ENCODE results near the gene FOXA1. TPM values are rescaled to one million over a fixed set of nuclear protein-coding genes. Genes with fewer than 3 reads are reported as not detected.

FOXA1 gene
- total and polyA plus RNA-seq, 2 donors (not counting 1 experiment from before 2014, with no cell fraction given): not detected

DNA sequence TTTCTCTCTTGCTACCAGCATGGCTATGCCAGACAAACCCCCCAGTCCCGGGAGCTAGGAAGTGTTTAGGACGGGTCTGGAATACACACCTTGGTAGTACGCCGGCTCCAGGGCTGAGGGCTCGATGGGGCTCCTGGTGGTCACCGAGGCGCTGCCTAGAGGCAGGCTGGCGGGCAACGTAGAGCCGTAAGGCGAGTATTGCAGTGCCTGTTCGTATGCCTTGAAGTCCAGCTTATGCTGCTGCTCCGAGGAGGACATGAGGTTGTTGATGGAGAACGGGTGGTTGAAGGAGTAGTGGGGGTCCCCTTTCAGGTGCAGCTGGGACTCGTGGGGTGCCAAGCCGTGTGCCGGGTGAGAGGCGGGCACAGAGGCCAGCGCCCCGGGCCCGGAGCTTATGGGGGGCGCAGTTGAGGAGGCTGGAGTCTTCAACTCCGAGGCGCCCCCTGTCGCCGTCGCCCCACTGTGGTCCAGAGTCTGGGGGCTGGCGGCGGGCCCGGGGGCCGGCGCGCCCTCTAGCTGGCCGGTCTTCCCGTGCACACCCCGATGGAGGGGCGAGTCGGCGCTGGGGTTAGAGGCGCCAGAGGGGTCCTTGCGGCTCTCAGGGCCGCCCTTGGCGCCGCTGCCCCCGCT lies 3.6 kb downstream of the FOXA1 start:
- intact Hi-C loops (cut with micrococcal nuclease): no loop called here
- peaks cover 1 to 37% (median 2%) of the 10 kb centered on the region in 3 donors for H3K9me3 ChIP-seq (ENCODE audit: control extremely low read depth in 1 of 3, control insufficient read depth in 2 of 3, insufficient read depth in 1 of 3, low read length in 2 of 3)
- peaks cover 9 to 10% of the 10 kb centered on the region in 2 donors for H3K4me1 ChIP-seq (ENCODE audit: control insufficient read depth in 2 of 2, insufficient read depth in 2 of 2, low read length in 2 of 2)
- H3K4me3 ChIP-seq (ENCODE audit: control extremely low read depth in 1 of 5, extremely low read depth in 1 of 5, insufficient read depth in 1 of 5, low read depth in 2 of 5, low read length in 4 of 5): no peak overlapping the region
- H2AFZ ChIP-seq (ENCODE audit: insufficient read depth, low read depth, low read length, poor library complexity, severe bottlenecking): no peak overlapping the region
- DNase-seq: no peak
- POLR2A ChIA-PET: no interaction called here
- TF ChIP-seq, protein P1, sequence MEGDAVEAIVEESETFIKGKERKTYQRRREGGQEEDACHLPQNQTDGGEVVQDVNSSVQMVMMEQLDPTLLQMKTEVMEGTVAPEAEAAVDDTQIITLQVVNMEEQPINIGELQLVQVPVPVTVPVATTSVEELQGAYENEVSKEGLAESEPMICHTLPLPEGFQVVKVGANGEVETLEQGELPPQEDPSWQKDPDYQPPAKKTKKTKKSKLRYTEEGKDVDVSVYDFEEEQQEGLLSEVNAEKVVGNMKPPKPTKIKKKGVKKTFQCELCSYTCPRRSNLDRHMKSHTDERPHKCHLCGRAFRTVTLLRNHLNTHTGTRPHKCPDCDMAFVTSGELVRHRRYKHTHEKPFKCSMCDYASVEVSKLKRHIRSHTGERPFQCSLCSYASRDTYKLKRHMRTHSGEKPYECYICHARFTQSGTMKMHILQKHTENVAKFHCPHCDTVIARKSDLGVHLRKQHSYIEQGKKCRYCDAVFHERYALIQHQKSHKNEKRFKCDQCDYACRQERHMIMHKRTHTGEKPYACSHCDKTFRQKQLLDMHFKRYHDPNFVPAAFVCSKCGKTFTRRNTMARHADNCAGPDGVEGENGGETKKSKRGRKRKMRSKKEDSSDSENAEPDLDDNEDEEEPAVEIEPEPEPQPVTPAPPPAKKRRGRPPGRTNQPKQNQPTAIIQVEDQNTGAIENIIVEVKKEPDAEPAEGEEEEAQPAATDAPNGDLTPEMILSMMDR (IDR thresholded peaks at IDR 0.05): no peak
- TF ChIP-seq EZH2 (IDR thresholded peaks at IDR 0.05; ENCODE audit: borderline replicate concordance, insufficient read depth, low read depth, low read length, poor library complexity, severe bottlenecking): no peak
- Mint-ChIP-seq H3K27ac (no peak overlapping the region), H3K27me3 (peaks cover 67% of the 10 kb centered on the region), H3K4me1 (peaks cover 9% of the 10 kb centered on the region), H3K4me3 (no peak overlapping the region), H3K9me3 (ENCODE audit: insufficient read depth) (peaks cover 2% of the 10 kb centered on the region)
- H3K9ac ChIP-seq (ENCODE audit: low read length): no peak overlapping the region
- no peak for ATAC-seq (ENCODE audit: low read depth)
- WGBS (ENCODE audit: insufficient coverage): 16% methylated on average over 45 of the region's 45 CpGs
- H4K20me1 ChIP-seq (ENCODE audit: control insufficient read depth, insufficient read depth, low read length, poor library complexity, severe bottlenecking): no peaks in the 10 kb centered on the region
- CTCF ChIA-PET: no interaction called here
- H3K4me2 ChIP-seq (replicated peaks; ENCODE audit: low read depth, low read length, poor library complexity, severe bottlenecking): no peak overlapping the region
- no peaks in the 10 kb centered on the region for H3K79me2 ChIP-seq (ENCODE audit: control insufficient read depth, insufficient read depth, low read length)
- no peak overlapping the region for H3K27ac ChIP-seq (ENCODE audit: low read length in 2 of 2)
- peaks cover 0 to 60% (median 42%) of the 10 kb centered on the region in 4 experiments for H3K27me3 ChIP-seq (replicated peaks in 1 of 4; ENCODE audit: control extremely low read depth in 1 of 4, control insufficient read depth in 3 of 4, insufficient read depth in 4 of 4, low read length in 3 of 4)
- no peaks in the 10 kb centered on the region for H3K36me3 ChIP-seq (replicated peaks in 1 of 2; ENCODE audit: control extremely low read depth in 1 of 2, control insufficient read depth in 1 of 2, extremely low read depth in 1 of 2, insufficient read depth in 2 of 2, low read length in 1 of 2)

DNA sequence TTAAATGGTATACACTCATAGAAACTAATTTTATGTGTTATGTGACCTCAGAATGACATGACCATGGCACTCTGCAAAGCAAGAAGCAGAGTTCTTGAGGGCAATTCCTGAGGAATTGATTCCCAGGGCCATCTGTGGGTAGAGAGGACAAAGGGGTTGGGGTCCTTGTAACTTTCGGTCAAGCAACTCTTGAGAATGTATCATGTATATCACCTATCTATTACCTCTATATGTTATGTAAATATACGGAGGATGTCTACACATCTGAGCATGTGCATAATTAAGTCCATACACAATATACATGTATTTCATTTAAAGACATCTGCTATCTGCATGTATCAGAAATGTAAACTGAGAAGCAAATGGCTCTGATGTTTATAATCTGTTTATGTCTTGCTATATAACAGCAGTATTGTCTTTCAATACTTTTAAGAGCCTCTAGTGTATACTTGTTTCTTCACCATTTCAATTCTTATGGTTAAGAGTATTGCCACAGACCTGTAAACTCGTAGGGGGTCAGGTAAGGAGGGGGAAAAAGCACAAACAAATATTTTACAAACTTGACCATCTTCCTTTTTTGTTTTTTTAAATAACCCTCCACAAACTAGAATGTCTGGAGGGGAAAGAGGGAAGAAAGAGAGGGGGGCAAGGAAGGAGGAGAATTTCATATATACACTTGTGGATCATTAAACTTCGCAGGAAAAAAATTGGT lies 4.5 kb downstream of the FOXA1 start:
- Histone ChIP-seq H3K9me3 (ENCODE audit: control extremely low read depth in 1 of 3, control insufficient read depth in 2 of 3, insufficient read depth in 1 of 3, low read length in 2 of 3) (peaks cover 1 to 29% (median 2%) of the 10 kb centered on the region in 3 donors), H3K27me3 (replicated peaks in 1 of 4; ENCODE audit: control extremely low read depth in 1 of 4, control insufficient read depth in 3 of 4, insufficient read depth in 4 of 4, low read length in 3 of 4) (peaks cover 0 to 58% (median 42%) of the 10 kb centered on the region in 4 experiments), H3K4me2 (replicated peaks; ENCODE audit: low read depth, low read length, poor library complexity, severe bottlenecking) (no peak overlapping the region), H3K79me2 (ENCODE audit: control insufficient read depth, insufficient read depth, low read length) (no peaks in the 10 kb centered on the region), H3K9ac (ENCODE audit: low read length) (no peak overlapping the region), H3K27ac (ENCODE audit: low read length in 2 of 2) (no peak overlapping the region), H4K20me1 (ENCODE audit: control insufficient read depth, insufficient read depth, low read length, poor library complexity, severe bottlenecking) (no peaks in the 10 kb centered on the region), H3K4me1 (ENCODE audit: control insufficient read depth in 2 of 2, insufficient read depth in 2 of 2, low read length in 2 of 2) (peaks cover 1 to 3% of the 10 kb centered on the region in 2 donors), H3K36me3 (replicated peaks in 1 of 2; ENCODE audit: control extremely low read depth in 1 of 2, control insufficient read depth in 1 of 2, extremely low read depth in 1 of 2, insufficient read depth in 2 of 2, low read length in 1 of 2) (no peaks in the 10 kb centered on the region), H3K4me3 (ENCODE audit: control extremely low read depth in 1 of 5, extremely low read depth in 1 of 5, insufficient read depth in 1 of 5, low read depth in 2 of 5, low read length in 4 of 5) (no peak overlapping the region), H2AFZ (ENCODE audit: insufficient read depth, low read depth, low read length, poor library complexity, severe bottlenecking) (no peak overlapping the region)
- ChIA-PET CTCF (no interaction called here), POLR2A (no interaction called here)
- Mint-ChIP-seq H3K9me3 (ENCODE audit: insufficient read depth) (peaks cover 2% of the 10 kb centered on the region), H3K27me3 (peaks cover 67% of the 10 kb centered on the region), H3K4me3 (no peak overlapping the region), H3K27ac (no peak overlapping the region), H3K4me1 (peaks cover 4% of the 10 kb centered on the region)
- intact Hi-C loops (cut with micrococcal nuclease): no loop called here
- WGBS (ENCODE audit: insufficient coverage): no CpG with 5 or more reads among the region's 4 CpGs
- no peak for DNase-seq
- no peak for ATAC-seq (ENCODE audit: low read depth)
- TF ChIP-seq, protein P1 (IDR thresholded peaks at IDR 0.05): no peak
- TF ChIP-seq EZH2 (IDR thresholded peaks at IDR 0.05; ENCODE audit: borderline replicate concordance, insufficient read depth, low read depth, low read length, poor library complexity, severe bottlenecking): no peak
